ENCODE results near the gene VKORC1L1. TPM values are rescaled to one million over a fixed set of nuclear protein-coding genes. Genes with fewer than 3 reads are reported as not detected.
"Not testable (repeated sequence)": the region's sequence is repeated elsewhere in the genome, so short reads cannot be mapped to it uniquely, and the experiment has no call there.

VKORC1L1 gene
- total RNA-seq, 1 donor from 2014 or later = 25.0 TPM

DNA sequence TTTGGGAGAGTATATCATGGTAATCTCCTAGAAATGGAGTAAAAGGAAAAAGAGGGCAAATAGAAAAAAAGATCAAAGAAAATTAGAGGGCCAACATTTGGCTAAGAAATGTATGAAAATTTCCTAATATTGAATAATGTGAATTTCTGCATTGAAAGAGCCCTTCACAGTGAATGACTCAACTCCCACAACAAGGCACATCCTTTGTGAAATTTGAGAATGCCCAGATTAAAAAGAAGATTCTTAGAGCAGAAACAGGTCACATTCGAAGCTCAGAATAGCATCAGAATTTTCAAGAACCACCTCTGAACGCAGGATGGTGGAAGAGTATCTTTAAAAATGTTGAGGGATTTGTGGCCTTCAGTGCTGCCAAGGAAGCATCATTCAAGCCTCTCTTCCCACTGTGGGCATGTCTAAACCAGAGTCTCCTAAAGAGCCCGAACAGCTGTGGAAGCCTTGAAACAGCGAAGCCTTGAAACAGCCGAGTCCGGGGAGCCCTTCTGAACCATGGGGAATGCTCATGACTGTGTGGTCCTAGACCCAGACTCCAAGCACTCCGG lies 65.5 kb downstream of the VKORC1L1 start:
- peaks cover 3% of the 10 kb centered on the region for H3K36me3 Mint-ChIP-seq (ENCODE audit: insufficient read depth)
- no peak overlapping the region for H3K4me3 Mint-ChIP-seq (ENCODE audit: low read depth)
- no peak for DNase-seq (ENCODE audit: low spot score, unreplicated experiment)
- no peaks in the 10 kb centered on the region for H3K4me1 Mint-ChIP-seq (ENCODE audit: low read depth)
- H3K27ac Mint-ChIP-seq = no peak overlapping the region
- H3K9me3 Mint-ChIP-seq (ENCODE audit: low read depth) = no peaks in the 10 kb centered on the region
- TF ChIP-seq, protein P1, sequence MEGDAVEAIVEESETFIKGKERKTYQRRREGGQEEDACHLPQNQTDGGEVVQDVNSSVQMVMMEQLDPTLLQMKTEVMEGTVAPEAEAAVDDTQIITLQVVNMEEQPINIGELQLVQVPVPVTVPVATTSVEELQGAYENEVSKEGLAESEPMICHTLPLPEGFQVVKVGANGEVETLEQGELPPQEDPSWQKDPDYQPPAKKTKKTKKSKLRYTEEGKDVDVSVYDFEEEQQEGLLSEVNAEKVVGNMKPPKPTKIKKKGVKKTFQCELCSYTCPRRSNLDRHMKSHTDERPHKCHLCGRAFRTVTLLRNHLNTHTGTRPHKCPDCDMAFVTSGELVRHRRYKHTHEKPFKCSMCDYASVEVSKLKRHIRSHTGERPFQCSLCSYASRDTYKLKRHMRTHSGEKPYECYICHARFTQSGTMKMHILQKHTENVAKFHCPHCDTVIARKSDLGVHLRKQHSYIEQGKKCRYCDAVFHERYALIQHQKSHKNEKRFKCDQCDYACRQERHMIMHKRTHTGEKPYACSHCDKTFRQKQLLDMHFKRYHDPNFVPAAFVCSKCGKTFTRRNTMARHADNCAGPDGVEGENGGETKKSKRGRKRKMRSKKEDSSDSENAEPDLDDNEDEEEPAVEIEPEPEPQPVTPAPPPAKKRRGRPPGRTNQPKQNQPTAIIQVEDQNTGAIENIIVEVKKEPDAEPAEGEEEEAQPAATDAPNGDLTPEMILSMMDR (IDR thresholded peaks at IDR 0.05; ENCODE audit: unreplicated experiment) = no peak
- H3K27me3 Mint-ChIP-seq = no peaks in the 10 kb centered on the region

DNA sequence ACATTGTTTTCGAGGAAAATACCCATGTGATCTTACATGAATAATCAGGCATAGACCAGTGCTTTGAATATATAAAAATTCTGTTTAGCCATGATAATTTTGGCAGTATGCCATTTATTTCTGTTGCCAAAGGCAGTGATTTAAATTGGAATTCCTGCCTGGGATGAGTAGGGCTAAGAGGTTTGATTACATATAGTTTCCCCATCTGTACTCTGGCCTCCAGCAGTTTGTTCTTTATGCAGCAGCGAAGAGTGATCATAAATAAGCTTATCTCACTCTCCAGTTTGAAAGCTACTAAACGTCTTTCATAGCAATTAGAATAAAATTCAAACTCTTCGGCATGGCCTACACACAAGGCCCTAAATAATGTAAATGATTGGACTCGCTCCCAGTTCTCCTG lies 72.9 kb downstream of the VKORC1L1 start:
- not testable (repeated sequence) for H3K27me3 Mint-ChIP-seq; H3K9me3 Mint-ChIP-seq (ENCODE audit: low read depth)

DNA sequence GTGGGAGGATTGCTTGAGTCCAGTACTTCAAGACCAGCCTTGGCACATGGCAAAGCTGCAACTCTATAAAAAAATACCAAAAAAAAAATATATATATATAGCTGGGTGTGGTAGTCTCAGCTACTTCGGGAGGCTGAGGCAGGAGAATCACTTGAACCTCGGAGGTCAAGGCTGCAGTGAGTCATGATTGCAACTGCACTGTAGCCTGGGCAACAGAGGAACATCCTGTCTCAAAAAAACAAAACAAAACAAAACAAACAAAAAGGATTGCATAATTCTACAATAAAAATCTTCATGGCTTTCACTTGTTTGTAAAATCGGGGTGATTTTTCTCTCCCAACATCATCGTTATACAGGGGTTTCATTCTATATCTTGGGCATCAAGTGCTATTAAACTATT lies 74.0 kb downstream of the VKORC1L1 start:
- H3K4me3 Mint-ChIP-seq (ENCODE audit: low read depth) = no peak overlapping the region
- H3K4me1 Mint-ChIP-seq (ENCODE audit: low read depth) = no peaks in the 10 kb centered on the region
- H3K36me3 Mint-ChIP-seq (ENCODE audit: insufficient read depth) = no peaks in the 10 kb centered on the region
- no peaks in the 10 kb centered on the region for H3K9me3 Mint-ChIP-seq (ENCODE audit: low read depth)
- no peak overlapping the region for H3K27ac Mint-ChIP-seq
- TF ChIP-seq, protein P1 (IDR thresholded peaks at IDR 0.05; ENCODE audit: unreplicated experiment) = no peak
- no peak for DNase-seq (ENCODE audit: low spot score, unreplicated experiment)
- H3K27me3 Mint-ChIP-seq = no peaks in the 10 kb centered on the region

More for the DNA sequence above, 72.9 kb downstream of the VKORC1L1 start:
- H3K36me3 Mint-ChIP-seq (ENCODE audit: insufficient read depth); H3K4me1 Mint-ChIP-seq (ENCODE audit: low read depth); H3K27ac Mint-ChIP-seq; H3K4me3 Mint-ChIP-seq (ENCODE audit: low read depth); DNase-seq (ENCODE audit: low spot score, unreplicated experiment): not testable (repeated sequence)

DNA sequence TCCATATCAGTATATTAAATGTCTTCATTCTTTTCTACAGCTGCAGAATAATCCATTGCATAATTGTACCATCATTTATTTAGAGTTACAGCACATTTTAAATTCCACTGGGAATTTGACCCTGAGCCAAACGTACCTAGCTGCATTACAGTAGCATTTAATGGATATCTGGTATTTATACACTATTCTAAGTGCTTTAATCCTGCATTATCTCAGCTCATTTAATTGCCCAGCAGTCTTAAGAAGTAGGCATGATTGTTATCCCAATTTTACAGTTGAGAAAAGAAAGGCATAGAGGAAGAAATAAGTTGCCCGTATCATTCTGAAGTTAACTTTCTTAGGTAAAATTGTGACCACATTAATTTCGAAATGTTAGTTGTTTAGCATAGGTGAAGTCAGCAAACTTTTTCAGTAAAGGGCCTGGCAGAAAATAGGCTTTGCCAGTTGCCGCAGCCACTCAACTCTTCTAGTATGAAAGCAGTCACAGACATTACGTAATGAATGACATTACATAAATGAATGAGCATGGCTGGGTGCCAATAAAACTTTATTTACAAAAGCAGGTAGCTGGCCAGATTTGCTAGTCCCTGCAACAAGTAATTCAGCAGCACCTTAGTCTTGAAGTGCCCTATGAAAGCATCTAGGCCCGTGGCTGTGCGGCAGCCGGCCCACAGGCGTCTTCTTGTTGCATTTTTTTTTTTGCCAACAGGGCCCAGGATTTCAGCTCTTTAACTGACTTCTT lies 79.1 kb downstream of the VKORC1L1 start:
- H3K27me3 Mint-ChIP-seq = no peaks in the 10 kb centered on the region
- H3K27ac Mint-ChIP-seq = no peak overlapping the region
- TF ChIP-seq, protein P1 (IDR thresholded peaks at IDR 0.05; ENCODE audit: unreplicated experiment) = no peak
- no peak overlapping the region for H3K4me3 Mint-ChIP-seq (ENCODE audit: low read depth)
- peaks cover 2% of the 10 kb centered on the region for H3K4me1 Mint-ChIP-seq (ENCODE audit: low read depth)
- DNase-seq (ENCODE audit: low spot score, unreplicated experiment) = no peak
- H3K9me3 Mint-ChIP-seq (ENCODE audit: low read depth) = no peaks in the 10 kb centered on the region
- H3K36me3 Mint-ChIP-seq (ENCODE audit: insufficient read depth) = peaks cover 10% of the 10 kb centered on the region

DNA sequence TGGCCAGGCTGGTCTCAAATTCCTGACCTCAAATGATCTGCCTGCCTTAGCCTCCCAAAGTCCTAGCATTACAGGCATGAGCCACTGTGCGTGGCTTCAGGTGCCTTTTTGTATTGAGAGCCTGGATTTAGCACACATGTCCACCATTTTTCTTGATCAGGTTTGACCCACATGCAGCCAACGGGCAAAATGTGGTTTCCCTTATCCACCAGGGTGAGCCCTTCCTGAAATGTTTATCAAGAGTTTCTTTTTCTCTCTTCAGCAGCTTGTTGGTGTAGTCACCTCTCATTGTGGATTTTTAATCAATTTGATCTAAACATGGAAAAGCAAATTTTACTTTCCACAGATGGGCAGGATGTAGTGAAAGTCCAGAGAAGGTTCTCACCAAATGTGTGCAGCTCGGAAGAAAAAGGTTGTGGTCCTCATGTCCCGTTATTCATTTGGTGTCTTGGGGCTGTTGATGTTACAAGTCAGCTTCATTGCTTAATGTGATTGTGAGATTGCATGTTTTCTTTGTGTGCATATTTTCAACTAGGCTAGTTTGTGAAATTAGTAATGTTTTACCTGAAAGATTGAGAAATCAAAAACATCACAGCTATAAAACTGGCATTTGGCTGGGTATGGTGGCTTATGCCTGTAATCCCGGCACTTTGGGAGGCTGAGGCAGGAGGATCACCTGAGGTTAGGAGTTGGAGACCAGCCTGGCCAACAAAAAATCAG lies 80.3 kb downstream of the VKORC1L1 start:
- no peaks in the 10 kb centered on the region for H3K27me3 Mint-ChIP-seq
- H3K4me1 Mint-ChIP-seq (ENCODE audit: low read depth) = peaks cover 2% of the 10 kb centered on the region
- H3K27ac Mint-ChIP-seq = no peak overlapping the region
- TF ChIP-seq, protein P1 (IDR thresholded peaks at IDR 0.05; ENCODE audit: unreplicated experiment) = no peak
- DNase-seq (ENCODE audit: low spot score, unreplicated experiment) = no peak
- H3K36me3 Mint-ChIP-seq (ENCODE audit: insufficient read depth) = peaks cover 10% of the 10 kb centered on the region
- no peaks in the 10 kb centered on the region for H3K9me3 Mint-ChIP-seq (ENCODE audit: low read depth)
- H3K4me3 Mint-ChIP-seq (ENCODE audit: low read depth) = no peak overlapping the region
